ENCODE results near the gene TMEM212. TPM values are rescaled to one million over a fixed set of nuclear protein-coding genes. Genes with fewer than 3 reads are reported as not detected.

The TMEM212 gene
- total and polyA plus RNA-seq, 2 donors (not counting 1 experiment from before 2014, with no cell fraction given), result not detected

- DNase-seq, result no peak
- peak overlapping the region; percentile 69 for H2AFZ ChIP-seq (ENCODE audit: insufficient read depth, low read depth, low read length, poor library complexity, severe bottlenecking)
- H3K27ac ChIP-seq (ENCODE audit: low read length in 2 of 2), result no peak overlapping the region
- no peaks in the 10 kb centered on the region for H3K36me3 ChIP-seq (replicated peaks in 1 of 2; ENCODE audit: control extremely low read depth in 1 of 2, control insufficient read depth in 1 of 2, extremely low read depth in 1 of 2, insufficient read depth in 2 of 2, low read length in 1 of 2)
- peaks cover 14% of the 10 kb centered on the region for H3K4me1 Mint-ChIP-seq
- H3K27ac Mint-ChIP-seq, result no peak overlapping the region
- no peaks in the 10 kb centered on the region for H3K9me3 Mint-ChIP-seq (ENCODE audit: insufficient read depth)
- peaks cover 0 to 3% (median 0%) of the 10 kb centered on the region in 3 donors for H3K9me3 ChIP-seq (ENCODE audit: control extremely low read depth in 1 of 3, control insufficient read depth in 2 of 3, insufficient read depth in 1 of 3, low read length in 2 of 3)
- intact Hi-C loops (cut with micrococcal nuclease), result no loop called here
- no peaks in the 10 kb centered on the region for H4K20me1 ChIP-seq (ENCODE audit: control insufficient read depth, insufficient read depth, low read length, poor library complexity, severe bottlenecking)
- WGBS (ENCODE audit: insufficient coverage), result 1% methylated on average over 11 of the region's 11 CpGs
- H3K4me2 ChIP-seq (replicated peaks; ENCODE audit: low read depth, low read length, poor library complexity, severe bottlenecking), result peak overlapping the region; percentile 75
- H3K4me1 ChIP-seq (ENCODE audit: control insufficient read depth in 2 of 2, insufficient read depth in 2 of 2, low read length in 2 of 2), result peaks cover 11 to 17% of the 10 kb centered on the region in 2 donors
- POLR2A ChIA-PET, result no interaction called here
- H3K27me3 Mint-ChIP-seq, result peaks cover 27% of the 10 kb centered on the region
- CTCF ChIA-PET, result no interaction called here
- H3K4me3 Mint-ChIP-seq, result peak overlapping the region; percentile 60
- H3K4me3 ChIP-seq (ENCODE audit: control extremely low read depth in 1 of 5, extremely low read depth in 1 of 5, insufficient read depth in 1 of 5, low read depth in 2 of 5, low read length in 4 of 5), result peak overlapping the region; percentile 10 to 48 (median 40)
- peaks cover 0 to 21% (median 16%) of the 10 kb centered on the region in 4 experiments for H3K27me3 ChIP-seq (replicated peaks in 1 of 4; ENCODE audit: control extremely low read depth in 1 of 4, control insufficient read depth in 3 of 4, insufficient read depth in 4 of 4, low read length in 3 of 4)
- H3K79me2 ChIP-seq (ENCODE audit: control insufficient read depth, insufficient read depth, low read length), result no peaks in the 10 kb centered on the region
- TF ChIP-seq EZH2 (IDR thresholded peaks at IDR 0.05; ENCODE audit: borderline replicate concordance, insufficient read depth, low read depth, low read length, poor library complexity, severe bottlenecking), result no peak
- TF ChIP-seq, protein P1, sequence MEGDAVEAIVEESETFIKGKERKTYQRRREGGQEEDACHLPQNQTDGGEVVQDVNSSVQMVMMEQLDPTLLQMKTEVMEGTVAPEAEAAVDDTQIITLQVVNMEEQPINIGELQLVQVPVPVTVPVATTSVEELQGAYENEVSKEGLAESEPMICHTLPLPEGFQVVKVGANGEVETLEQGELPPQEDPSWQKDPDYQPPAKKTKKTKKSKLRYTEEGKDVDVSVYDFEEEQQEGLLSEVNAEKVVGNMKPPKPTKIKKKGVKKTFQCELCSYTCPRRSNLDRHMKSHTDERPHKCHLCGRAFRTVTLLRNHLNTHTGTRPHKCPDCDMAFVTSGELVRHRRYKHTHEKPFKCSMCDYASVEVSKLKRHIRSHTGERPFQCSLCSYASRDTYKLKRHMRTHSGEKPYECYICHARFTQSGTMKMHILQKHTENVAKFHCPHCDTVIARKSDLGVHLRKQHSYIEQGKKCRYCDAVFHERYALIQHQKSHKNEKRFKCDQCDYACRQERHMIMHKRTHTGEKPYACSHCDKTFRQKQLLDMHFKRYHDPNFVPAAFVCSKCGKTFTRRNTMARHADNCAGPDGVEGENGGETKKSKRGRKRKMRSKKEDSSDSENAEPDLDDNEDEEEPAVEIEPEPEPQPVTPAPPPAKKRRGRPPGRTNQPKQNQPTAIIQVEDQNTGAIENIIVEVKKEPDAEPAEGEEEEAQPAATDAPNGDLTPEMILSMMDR (IDR thresholded peaks at IDR 0.05), result no peak
- ATAC-seq (ENCODE audit: low read depth), result no peak
- peak overlapping the region; percentile 45 for H3K9ac ChIP-seq (ENCODE audit: low read length)
Measured at GRCh38 chr3:171809611-171809860, 33.6 kb upstream of the TMEM212 start.

DNA sequence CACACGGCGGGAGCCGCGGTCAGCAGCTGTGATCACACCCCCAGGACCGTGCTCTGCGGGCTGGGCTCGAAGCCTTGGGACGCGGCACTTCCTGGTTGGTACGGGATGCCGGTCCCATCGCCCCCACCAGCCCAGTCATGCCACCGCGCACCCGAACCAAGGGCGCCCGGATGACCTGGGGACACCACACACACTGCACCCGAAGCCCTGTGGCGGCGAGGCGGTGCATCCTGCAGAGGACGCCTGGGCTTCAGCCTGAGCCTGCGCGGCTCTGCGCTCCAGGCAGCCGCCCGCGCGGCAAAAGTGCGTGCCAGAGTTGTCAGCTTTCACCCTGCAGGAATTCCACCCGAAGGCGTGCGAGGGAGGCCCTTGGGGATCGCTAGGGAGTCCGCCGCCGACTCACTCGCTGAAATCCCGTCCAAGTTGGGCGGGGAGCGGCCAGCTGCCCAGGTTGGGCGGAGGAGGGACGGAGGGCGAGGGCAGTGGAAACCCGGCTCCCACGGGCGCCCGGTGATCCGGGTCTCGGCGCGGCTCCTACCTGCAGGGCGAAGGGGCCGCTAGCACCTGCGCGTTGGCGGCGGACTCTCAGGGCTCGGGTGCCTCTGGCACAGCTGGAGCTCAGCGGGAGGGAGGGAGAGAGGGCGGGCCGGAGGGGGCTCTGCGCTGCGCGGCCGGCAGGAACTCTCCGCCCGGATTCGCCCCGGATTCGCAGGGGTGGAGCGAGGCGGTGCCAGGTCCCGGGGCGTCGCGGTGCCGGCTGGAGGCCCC, 33.1 kb upstream of the TMEM212 start, which contains the start of gene PLD1:
Gene PLD1 (minus strand): TSS at position 623 of the 768 bp plus-strand sequence. CDS start 72,432 bp downstream, outside the sequence.
- peak; percentile 14 for DNase-seq
- H3K27me3 Mint-ChIP-seq, result peaks cover 27% of the 10 kb centered on the region
- TF ChIP-seq EZH2 (IDR thresholded peaks at IDR 0.05; ENCODE audit: borderline replicate concordance, insufficient read depth, low read depth, low read length, poor library complexity, severe bottlenecking), result no peak
- TF ChIP-seq, protein P1 (IDR thresholded peaks at IDR 0.05), result no peak
- H3K9me3 Mint-ChIP-seq (ENCODE audit: insufficient read depth), result no peaks in the 10 kb centered on the region
- H3K27me3 ChIP-seq (replicated peaks in 1 of 4; ENCODE audit: control extremely low read depth in 1 of 4, control insufficient read depth in 3 of 4, insufficient read depth in 4 of 4, low read length in 3 of 4), result peaks cover 0 to 21% (median 16%) of the 10 kb centered on the region in 4 experiments
- no peaks in the 10 kb centered on the region for H4K20me1 ChIP-seq (ENCODE audit: control insufficient read depth, insufficient read depth, low read length, poor library complexity, severe bottlenecking)
- no peak within 1 kb of the TSS for H3K27ac ChIP-seq (ENCODE audit: low read length in 2 of 2)
- peak within 1 kb of the TSS; percentile 75 for H3K4me2 ChIP-seq (replicated peaks; ENCODE audit: low read depth, low read length, poor library complexity, severe bottlenecking)
- ChIA-PET CTCF (no interaction called here), POLR2A (no interaction called here)
- peaks cover 11 to 17% of the 10 kb centered on the region in 2 donors for H3K4me1 ChIP-seq (ENCODE audit: control insufficient read depth in 2 of 2, insufficient read depth in 2 of 2, low read length in 2 of 2)
- 2% methylated on average over 78 of the region's 78 CpGs for WGBS (ENCODE audit: insufficient coverage)
- H3K79me2 ChIP-seq (ENCODE audit: control insufficient read depth, insufficient read depth, low read length), result no peaks in the 10 kb centered on the region
- peak within 1 kb of the TSS; percentile 64 for H3K4me3 Mint-ChIP-seq
- peaks cover 0 to 3% (median 0%) of the 10 kb centered on the region in 3 donors for H3K9me3 ChIP-seq (ENCODE audit: control extremely low read depth in 1 of 3, control insufficient read depth in 2 of 3, insufficient read depth in 1 of 3, low read length in 2 of 3)
- peaks cover 14% of the 10 kb centered on the region for H3K4me1 Mint-ChIP-seq
- H3K4me3 ChIP-seq (ENCODE audit: control extremely low read depth in 1 of 5, extremely low read depth in 1 of 5, insufficient read depth in 1 of 5, low read depth in 2 of 5, low read length in 4 of 5), result peak within 1 kb of the TSS; percentile 10 to 50 (median 41)
- ATAC-seq (ENCODE audit: low read depth), result no peak
- H3K36me3 ChIP-seq (replicated peaks in 1 of 2; ENCODE audit: control extremely low read depth in 1 of 2, control insufficient read depth in 1 of 2, extremely low read depth in 1 of 2, insufficient read depth in 2 of 2, low read length in 1 of 2), result no peaks in the 10 kb centered on the region
- intact Hi-C loops (cut with micrococcal nuclease), result no loop called here
- H3K27ac Mint-ChIP-seq, result no peak within 1 kb of the TSS
- H2AFZ ChIP-seq (ENCODE audit: insufficient read depth, low read depth, low read length, poor library complexity, severe bottlenecking), result peak within 1 kb of the TSS; percentile 69
- H3K9ac ChIP-seq (ENCODE audit: low read length), result peak within 1 kb of the TSS; percentile 45
